GM23338 (cell line): ENCODE measurements around the gene ZACN. TPM values are rescaled to one million over a fixed set of nuclear protein-coding genes. Genes with fewer than 3 reads are reported as not detected.

ENCODE experiments used
- CREB1 ChIP-seq: fragments of 250-450 bp; sonication (Bioruptor Pico); IDR thresholded peaks from 2 replicates; pipeline ENCODE4 v1.5.0; 2020; ENCODE audit warnings: low read depth, mild to moderate bottlenecking, moderate library complexity
- ETS1 ChIP-seq: IDR thresholded peaks from 2 replicates; pipeline ENCODE4 v1.6.1; 2016; ENCODE audit warnings: antibody characterized with exemption
- EZH2 ChIP-seq: fragments of 200-600 bp; sonication (generic); IDR thresholded peaks from one replicate; pipeline ENCODE4 v1.8.0; 2017; ENCODE audit warnings: antibody characterized with exemption, mild to moderate bottlenecking, low read depth; ENCODE audit not compliant: unreplicated experiment
- EZH2phosphoT487 ChIP-seq: fragments of 200-600 bp; sonication (generic); IDR thresholded peaks from one replicate; pipeline ENCODE4 v1.8.1; 2018; ENCODE audit warnings: antibody characterized with exemption; ENCODE audit not compliant: unreplicated experiment
- JUNB ChIP-seq: IDR thresholded peaks from one replicate; pipeline ENCODE4 v1.6.1; 2016; ENCODE audit warnings: antibody characterized with exemption; ENCODE audit not compliant: unreplicated experiment
- NANOG ChIP-seq: IDR thresholded peaks from 2 replicates; pipeline ENCODE4 v1.6.1; 2016; ENCODE audit warnings: antibody characterized with exemption, borderline replicate concordance
- REST ChIP-seq: IDR thresholded peaks from one replicate; pipeline ENCODE4 v1.6.1; 2018; ENCODE audit warnings: antibody characterized with exemption; ENCODE audit not compliant: unreplicated experiment
- STAT1 ChIP-seq: IDR thresholded peaks from one replicate; pipeline ENCODE4 v1.6.1; 2016; ENCODE audit warnings: antibody characterized with exemption; ENCODE audit not compliant: unreplicated experiment
- ZNF114 ChIP-seq: fragments of 250-450 bp; sonication (Bioruptor Pico); IDR thresholded peaks from 2 replicates; pipeline ENCODE4 v1.5.0; 2020; ENCODE audit warnings: mild to moderate bottlenecking, moderate library complexity
- ZNF331 ChIP-seq: fragments of 250-450 bp; sonication (Bioruptor Pico); IDR thresholded peaks from 2 replicates; pipeline ENCODE4 v1.5.0; 2020; ENCODE audit warnings: low read depth, mild to moderate bottlenecking, moderate library complexity
- ZNF462 ChIP-seq: fragments of 250-450 bp; sonication (Bioruptor Pico); IDR thresholded peaks from 2 replicates; pipeline ENCODE4 v1.5.0; 2020; ENCODE audit warnings: mild to moderate bottlenecking, moderate library complexity
- polyA plus RNA-seq: library from polyadenylated mRNA; unstranded; fragments of >200 nt; fragmentation: Nextera tagmentation; extraction: Ambion mirVana; gene quantifications from 2 replicates; pipeline ENCODE4 v1.2.1, GENCODE V29; 2016
- total RNA-seq: library from RNA; depleted of rRNA; stranded (reverse); fragments of >200 nt; shearing (Covaris generic); gene quantifications from 2 replicates; pipeline ENCODE4 v1.2.3, GENCODE V29; 2014

ZACN gene
- total and polyA plus RNA-seq, 2 experiments from 2014 or later, result 0.47 TPM; not detected in 1

GRCh38 chr17:76115138-76115754 lies 36.3 kb downstream of the ZACN start (continued):
- TF ChIP-seq ZNF462 (CRISPR knock-in tag) (no peak), ZNF331 (CRISPR knock-in tag) (no peak), EZH2 (no peak), CREB1 (CRISPR knock-in tag) (no peak), REST (no peak), STAT1 (no peak), ZNF114 (no peak), JUNB (no peak), NANOG (no peak), EZH2phosphoT487 (no peak), ETS1 (no peak)
